Measurements from ENCODE around the gene ITM2B.

GRCh38 chr13:48255954-48256353, 22.9 kb downstream of the ITM2B start:
- no peak for TF ChIP-seq POLR2A (IDR thresholded peaks at IDR 0.05)
- TF ChIP-seq, protein P1, sequence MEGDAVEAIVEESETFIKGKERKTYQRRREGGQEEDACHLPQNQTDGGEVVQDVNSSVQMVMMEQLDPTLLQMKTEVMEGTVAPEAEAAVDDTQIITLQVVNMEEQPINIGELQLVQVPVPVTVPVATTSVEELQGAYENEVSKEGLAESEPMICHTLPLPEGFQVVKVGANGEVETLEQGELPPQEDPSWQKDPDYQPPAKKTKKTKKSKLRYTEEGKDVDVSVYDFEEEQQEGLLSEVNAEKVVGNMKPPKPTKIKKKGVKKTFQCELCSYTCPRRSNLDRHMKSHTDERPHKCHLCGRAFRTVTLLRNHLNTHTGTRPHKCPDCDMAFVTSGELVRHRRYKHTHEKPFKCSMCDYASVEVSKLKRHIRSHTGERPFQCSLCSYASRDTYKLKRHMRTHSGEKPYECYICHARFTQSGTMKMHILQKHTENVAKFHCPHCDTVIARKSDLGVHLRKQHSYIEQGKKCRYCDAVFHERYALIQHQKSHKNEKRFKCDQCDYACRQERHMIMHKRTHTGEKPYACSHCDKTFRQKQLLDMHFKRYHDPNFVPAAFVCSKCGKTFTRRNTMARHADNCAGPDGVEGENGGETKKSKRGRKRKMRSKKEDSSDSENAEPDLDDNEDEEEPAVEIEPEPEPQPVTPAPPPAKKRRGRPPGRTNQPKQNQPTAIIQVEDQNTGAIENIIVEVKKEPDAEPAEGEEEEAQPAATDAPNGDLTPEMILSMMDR (IDR thresholded peaks at IDR 0.05), result no peak

Data from tibial nerve (tissue), 3 donors.